HepG2 (cell line): ENCODE measurements around the gene HAGHL. TPM values are rescaled to one million over a fixed set of nuclear protein-coding genes. Genes with fewer than 3 reads are reported as not detected.

Source experiments
- AHDC1 ChIP-seq: sonication (generic); formaldehyde crosslinking; IDR thresholded peaks from 2 replicates; pipeline ENCODE4 v1.5.1; 2020; ENCODE audit warnings: mild to moderate bottlenecking, missing genetic modification reagents, borderline replicate concordance
- ARNTL ChIP-seq: sonication (generic); formaldehyde crosslinking; IDR thresholded peaks from 2 replicates; pipeline ENCODE4 v1.4.0; 2020; ENCODE audit warnings: mild to moderate bottlenecking, missing genetic modification reagents
- CENPX ChIP-seq: sonication (generic); formaldehyde crosslinking; IDR thresholded peaks from 2 replicates; pipeline ENCODE4 v1.9.0; 2021; ENCODE audit warnings: mild to moderate bottlenecking, missing genetic modification reagents, moderate library complexity
- GMEB1 ChIP-seq: sonication (generic); formaldehyde crosslinking; IDR thresholded peaks from 2 replicates; pipeline ENCODE4 v1.5.1; 2020; ENCODE audit warnings: missing genetic modification reagents, mild to moderate bottlenecking, borderline replicate concordance
- HNRNPUL1 ChIP-seq: fragments of 200-400 bp; formaldehyde crosslinking; IDR thresholded peaks from 2 replicates; pipeline ENCODE4 v1.6.1; 2017; ENCODE audit warnings: low read depth, mild to moderate bottlenecking, low read length, moderate library complexity
- MNT ChIP-seq: fragments of 450-650 bp; IDR thresholded peaks from 2 replicates; pipeline ENCODE4 v1.6.1; 2016
- TCF12 ChIP-seq, 2 experiments: fragments of 450-650 bp in 1 of 2; sonication (generic) in 1 of 2; formaldehyde crosslinking in 1 of 2; IDR thresholded peaks; 2 replicates each; pipeline versions ENCODE4 v1.6.1 to v1.8.0; 2017 to 2022; ENCODE audit warnings: antibody characterized with exemption in 1 of 2, mild to moderate bottlenecking in 1 of 2, missing genetic modification reagents in 1 of 2, moderate library complexity in 1 of 2
- TMF1 ChIP-seq: sonication (generic); formaldehyde crosslinking; IDR thresholded peaks from 2 replicates; pipeline ENCODE4 v1.8.1; 2022; ENCODE audit warnings: low read depth, missing genetic modification reagents
- ZFX ChIP-seq: sonication (generic); formaldehyde crosslinking; IDR thresholded peaks from 2 replicates; pipeline ENCODE4 v1.4.0; 2020; ENCODE audit warnings: mild to moderate bottlenecking, low read depth, missing genetic modification reagents, moderate library complexity
- ZFYVE20 ChIP-seq: sonication (generic); formaldehyde crosslinking; IDR thresholded peaks from 2 replicates; pipeline ENCODE4 v1.8.0; 2023; ENCODE audit warnings: low read depth, mild to moderate bottlenecking, moderate library complexity, missing genetic modification reagents, borderline replicate concordance
- ZNF280B ChIP-seq: sonication (generic); formaldehyde crosslinking; IDR thresholded peaks from 2 replicates; pipeline ENCODE4 v1.5.0; 2020; ENCODE audit warnings: missing genetic modification reagents, mild to moderate bottlenecking, borderline replicate concordance
- ZNF296 ChIP-seq: sonication (generic); formaldehyde crosslinking; conservative IDR thresholded peaks from 2 replicates; pipeline ENCODE4 v1.5.0; 2020; ENCODE audit warnings: mild to moderate bottlenecking, missing genetic modification reagents
- ZNF362 ChIP-seq: sonication (generic); formaldehyde crosslinking; IDR thresholded peaks from 2 replicates; pipeline ENCODE4 v1.4.0; 2020; ENCODE audit warnings: missing genetic modification reagents, mild to moderate bottlenecking, borderline replicate concordance
- ZNF564 ChIP-seq: sonication (generic); formaldehyde crosslinking; IDR thresholded peaks from 2 replicates; pipeline ENCODE4 v1.8.1; 2023; ENCODE audit warnings: mild to moderate bottlenecking, missing genetic modification reagents
- polyA plus RNA-seq, 8 experiments: library from polyadenylated mRNA; depleted of rRNA in 3 of 8; stranded (reverse) in 7 of 8; unstranded in 1 of 8; fragments of >200 nt; fragmentation: Illumina TruSeq in 4 of 8; extraction: Trizol in 4 of 8; gene quantifications; 2 replicates each; pipeline versions ENCODE4 v1.2.1 to v1.2.3, GENCODE V29; 2011 to 2016; ENCODE audit warnings: low read depth in 4 of 8, missing spikeins in 1 of 8, mixed read lengths in 1 of 8; ENCODE audit not compliant: insufficient read depth in 1 of 8
- total RNA-seq, 5 experiments: library from RNA; depleted of rRNA; stranded (reverse); fragments of >200 nt; fragmentation: Illumina TruSeq; extraction: Trizol; gene quantifications; 2 replicates each; pipeline ENCODE4 v1.2.3, GENCODE V29; 2016; ENCODE audit warnings: low read depth in 1 of 5

The HAGHL gene
- total and polyA plus RNA-seq, 2 of the 13 experiments (the other 11 are each of a cell fraction or from before 2014, with no cell fraction given), result 3.4 to 8.4 TPM

- TF ChIP-seq ZNF564 (CRISPR knock-in tag), result no peak
- no peak for TF ChIP-seq CENPX
- peak; percentile 81 for TF ChIP-seq ARNTL (CRISPR knock-in tag)
- TF ChIP-seq GMEB1 (CRISPR knock-in tag), result no peak
- no peak for TF ChIP-seq TCF12 (IDR thresholded peaks at IDR 0.05)
- no peak for TF ChIP-seq TCF12 (CRISPR knock-in tag; IDR thresholded peaks at IDR 0.05)
- TF ChIP-seq AHDC1 (CRISPR knock-in tag), result peak; percentile 48; the same call in 1 of the 2 replicates
- no peak for TF ChIP-seq ZNF362
- TF ChIP-seq HNRNPUL1, result no peak
- TF ChIP-seq ZFYVE20 (CRISPR knock-in tag), result no peak
- no peak for TF ChIP-seq ZNF280B
- no peak for TF ChIP-seq TMF1 (CRISPR knock-in tag)
- no peak for TF ChIP-seq MNT
- TF ChIP-seq ZFX, result no peak
- TF ChIP-seq ZNF296 (CRISPR knock-in tag), result no peak
These were observed 12.9 kb downstream of the HAGHL start (continued) for GRCh38 chr16:739560-740458.
